Measurements from ENCODE around the gene RAB11FIP4. TPM values are rescaled to one million over a fixed set of nuclear protein-coding genes. Genes with fewer than 3 reads are reported as not detected.

Gene RAB11FIP4
- total RNA-seq, result under 0.01 and 0.52 TPM in 2 replicates

GRCh38 chr17:31391496-31391949 is at the start of gene RAB11FIP4:
Gene RAB11FIP4 (plus strand): TSS chr17:31391675. CDS start chr17:31391853, 178 bp downstream.

Other genes with a start within 250 kb of the RAB11FIP4 start
- 4.1 TPM in 1 of 2 replicates, not detected in the other for gene OMG, start 94.4 kb upstream of the RAB11FIP4 start, total RNA-seq
- gene EVI2B, start 77.6 kb upstream of the RAB11FIP4 start, total RNA-seq, result 0.16 and 0.52 TPM in 2 replicates
- 0.16 and 1.8 TPM in 2 replicates for gene EVI2A, start 70.1 kb upstream of the RAB11FIP4 start, total RNA-seq

All from epithelial cell of alveolus of lung (primary cell).